GM19455 (cell line): ENCODE measurements around the gene LONRF2.
"Not testable (repeated sequence)": the region's sequence is repeated elsewhere in the genome, so short reads cannot be mapped to it uniquely, and the experiment has no call there.

Experiments used
- ATAC-seq: cut with Tn5 transposase; IDR thresholded peaks from one replicate; pipeline ENCODE4 v1.9.1; 2021; ENCODE audit not compliant: unreplicated experiment

Gene LONRF2

GRCh38 chr2:100256416-100256815 lies 65.9 kb downstream of the LONRF2 start:
- no peak for ATAC-seq

- ATAC-seq = no peak
These were observed 67.6 kb downstream of the LONRF2 start for GRCh38 chr2:100254646-100255210.

- no peak for ATAC-seq
These were observed 68.5 kb downstream of the LONRF2 start for GRCh38 chr2:100253786-100254185.

GRCh38 chr2:100252811-100253698 lies 69.2 kb downstream of the LONRF2 start:
- ATAC-seq = no peak

GRCh38 chr2:100250645-100251044 lies 71.7 kb downstream of the LONRF2 start:
- ATAC-seq = no peak

GRCh38 chr2:100248971-100249370 lies 73.3 kb downstream of the LONRF2 start:
- ATAC-seq = no peak

- ATAC-seq = not testable (repeated sequence)
These were observed 73.7 kb downstream of the LONRF2 start for GRCh38 chr2:100248556-100248955.

GRCh38 chr2:100248044-100248330 lies 74.3 kb downstream of the LONRF2 start:
- ATAC-seq = no peak

- peak; percentile 47 for ATAC-seq
These were observed 74.9 kb downstream of the LONRF2 start for GRCh38 chr2:100247256-100248043.

GRCh38 chr2:100246163-100247145 lies 75.8 kb downstream of the LONRF2 start:
- ATAC-seq = no peak

- no peak for ATAC-seq
These were observed 76.6 kb downstream of the LONRF2 start for GRCh38 chr2:100245681-100246080.

GRCh38 chr2:100244881-100245605 lies 77.3 kb downstream of the LONRF2 start:
- ATAC-seq = no peak

- ATAC-seq = no peak
These were observed 78.7 kb downstream of the LONRF2 start for GRCh38 chr2:100243631-100244030.

GRCh38 chr2:100242891-100243619 lies 79.2 kb downstream of the LONRF2 start:
- peak; percentile 39 for ATAC-seq

GRCh38 chr2:100242476-100242875 lies 79.8 kb downstream of the LONRF2 start:
- ATAC-seq = no peak

GRCh38 chr2:100241236-100241635 lies 81.1 kb downstream of the LONRF2 start:
- ATAC-seq = no peak

GRCh38 chr2:100240386-100240785 lies 81.9 kb downstream of the LONRF2 start:
- ATAC-seq = no peak

- ATAC-seq = no peak
These were observed 82.7 kb downstream of the LONRF2 start for GRCh38 chr2:100239486-100240210.

GRCh38 chr2:100238471-100238870 lies 83.8 kb downstream of the LONRF2 start:
- ATAC-seq = no peak
